GM18498 (cell line): Measurements from ENCODE around the gene POR.
"Not testable (repeated sequence)": the region's sequence is repeated elsewhere in the genome, so short reads cannot be mapped to it uniquely, and the experiment has no call there.

ENCODE experiments used
- ATAC-seq: cut with Tn5 transposase; IDR thresholded peaks from one replicate; pipeline ENCODE4 v1.9.1; 2021; ENCODE audit warnings: mild to moderate bottlenecking, moderate library complexity; ENCODE audit not compliant: unreplicated experiment

The POR gene

GRCh38 chr7:75884476-75884875 is 30.5 kb upstream of the POR start:
- ATAC-seq: no peak

GRCh38 chr7:75885036-75885435 is 29.9 kb upstream of the POR start:
- ATAC-seq: no peak

GRCh38 chr7:75887669-75888369 is 27.1 kb upstream of the POR start:
- no peak for ATAC-seq

GRCh38 chr7:75888464-75889222 is 26.3 kb upstream of the POR start:
- no peak for ATAC-seq

- ATAC-seq: no peak
These were observed 25.6 kb upstream of the POR start for GRCh38 chr7:75889223-75889825.

- no peak for ATAC-seq
These were observed 25.1 kb upstream of the POR start for GRCh38 chr7:75889826-75890225.

- ATAC-seq: not testable (repeated sequence)
These were observed 23.7 kb upstream of the POR start for GRCh38 chr7:75891237-75891636.

GRCh38 chr7:75891815-75892411 is 23.0 kb upstream of the POR start:
- no peak for ATAC-seq

- no peak for ATAC-seq
These were observed 22.2 kb upstream of the POR start for GRCh38 chr7:75892634-75893272.

- ATAC-seq: no peak
These were observed 18.1 kb upstream of the POR start for GRCh38 chr7:75896803-75897327.

- no peak for ATAC-seq
These were observed 14.2 kb upstream of the POR start for GRCh38 chr7:75900617-75901315.

- no peak for ATAC-seq
These were observed 9.0 kb upstream of the POR start for GRCh38 chr7:75905785-75906604.

- ATAC-seq: no peak
These were observed 7.8 kb upstream of the POR start for GRCh38 chr7:75906991-75907667.

- ATAC-seq: not testable (repeated sequence)
These were observed 7.3 kb upstream of the POR start for GRCh38 chr7:75907668-75908039.

GRCh38 chr7:75909521-75910132 is 5.3 kb upstream of the POR start:
- ATAC-seq: no peak

GRCh38 chr7:75911186-75911585 is 3.8 kb upstream of the POR start:
- ATAC-seq: not testable (repeated sequence)

GRCh38 chr7:75913437-75913836 is 1.5 kb upstream of the POR start:
- no peak for ATAC-seq

- ATAC-seq: no peak
These were observed 743 bp upstream of the POR start for GRCh38 chr7:75914169-75914654.
